GM21423 (cell line): ENCODE measurements around the gene NF1.
"Not testable (repeated sequence)": the region's sequence is repeated elsewhere in the genome, so short reads cannot be mapped to it uniquely, and the experiment has no call there.

Experiments used
- ATAC-seq: cut with Tn5 transposase; IDR thresholded peaks from one replicate; pipeline ENCODE4 v1.9.1; 2021; ENCODE audit warnings: mild to moderate bottlenecking, moderate library complexity; ENCODE audit not compliant: unreplicated experiment

Gene NF1

DNA sequence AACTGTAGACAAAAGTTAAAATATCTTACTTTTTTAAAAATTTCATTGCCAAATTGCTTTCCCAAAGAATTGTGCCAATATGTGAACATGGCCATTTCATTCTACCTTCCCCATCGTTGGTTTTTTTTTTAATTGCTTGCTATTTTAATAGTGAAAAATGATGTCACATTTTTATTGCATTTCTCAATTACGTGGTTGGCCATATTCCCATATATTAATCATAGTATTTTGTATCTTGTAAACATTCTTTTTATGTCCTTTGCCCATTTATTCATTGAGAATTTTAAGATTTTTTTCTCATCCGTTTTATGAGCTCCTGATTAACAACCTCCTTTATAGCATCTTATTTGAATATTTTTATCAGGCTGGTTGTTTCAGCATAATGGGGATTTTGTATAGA is 195.0 kb downstream of the NF1 start:
- ATAC-seq, result no peak

DNA sequence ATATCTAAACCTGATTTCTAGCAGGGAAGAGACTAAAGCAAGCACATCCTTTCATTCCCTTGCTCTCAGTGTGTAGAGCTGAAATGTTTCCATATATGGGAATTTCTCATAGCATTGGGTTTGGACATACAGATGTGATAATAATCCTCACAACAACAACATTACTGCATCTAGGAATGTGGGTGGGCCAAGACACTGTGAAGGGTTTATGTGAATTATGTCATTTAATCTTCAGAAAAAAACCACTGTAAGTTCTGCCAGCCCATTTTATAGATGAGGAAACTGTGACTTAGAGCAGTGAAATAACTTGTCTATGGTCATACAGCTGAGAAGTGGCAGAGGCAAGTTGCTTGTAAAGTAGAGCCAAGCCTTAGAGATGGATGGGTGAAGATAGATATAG is 197.0 kb downstream of the NF1 start:
- no peak for ATAC-seq

DNA sequence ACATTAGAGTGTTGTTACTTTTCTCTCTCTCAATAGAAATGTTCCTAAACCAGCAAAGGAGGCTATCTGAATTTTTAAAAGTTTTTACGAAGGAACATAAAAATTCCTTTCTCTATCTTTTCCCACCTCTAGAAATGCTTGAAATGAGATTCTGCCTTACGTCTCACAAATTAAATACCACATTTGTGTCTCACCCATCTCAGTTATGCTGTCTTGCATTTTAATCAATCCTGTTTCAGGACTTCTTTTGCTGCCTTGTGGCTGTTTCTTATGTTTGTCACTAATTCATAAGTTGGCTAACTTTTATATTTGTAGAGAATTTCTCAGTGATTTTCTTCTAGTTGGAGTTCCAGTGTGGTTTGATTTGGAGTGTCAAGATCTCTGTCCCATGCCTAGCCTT is 198.8 kb downstream of the NF1 start:
- no peak for ATAC-seq

DNA sequence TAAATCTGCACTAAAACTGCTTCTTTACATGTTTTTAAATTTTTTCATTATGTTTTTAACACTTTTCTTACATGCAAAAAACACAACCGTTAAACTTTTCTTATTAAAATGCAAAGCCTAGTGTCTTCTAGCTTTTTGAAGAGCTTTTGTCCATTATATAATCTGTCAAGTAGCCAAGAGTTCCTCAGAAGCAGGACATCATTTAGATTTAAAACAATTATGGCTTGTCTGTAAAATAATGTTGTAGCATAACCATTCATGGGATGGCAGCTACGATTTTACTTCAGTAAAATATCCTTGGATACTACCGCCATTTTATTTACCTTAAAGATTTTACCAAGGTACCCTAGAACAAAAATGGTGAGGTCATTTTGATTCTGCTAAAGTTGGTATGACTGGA is 199.5 kb downstream of the NF1 start:
- no peak for ATAC-seq

DNA sequence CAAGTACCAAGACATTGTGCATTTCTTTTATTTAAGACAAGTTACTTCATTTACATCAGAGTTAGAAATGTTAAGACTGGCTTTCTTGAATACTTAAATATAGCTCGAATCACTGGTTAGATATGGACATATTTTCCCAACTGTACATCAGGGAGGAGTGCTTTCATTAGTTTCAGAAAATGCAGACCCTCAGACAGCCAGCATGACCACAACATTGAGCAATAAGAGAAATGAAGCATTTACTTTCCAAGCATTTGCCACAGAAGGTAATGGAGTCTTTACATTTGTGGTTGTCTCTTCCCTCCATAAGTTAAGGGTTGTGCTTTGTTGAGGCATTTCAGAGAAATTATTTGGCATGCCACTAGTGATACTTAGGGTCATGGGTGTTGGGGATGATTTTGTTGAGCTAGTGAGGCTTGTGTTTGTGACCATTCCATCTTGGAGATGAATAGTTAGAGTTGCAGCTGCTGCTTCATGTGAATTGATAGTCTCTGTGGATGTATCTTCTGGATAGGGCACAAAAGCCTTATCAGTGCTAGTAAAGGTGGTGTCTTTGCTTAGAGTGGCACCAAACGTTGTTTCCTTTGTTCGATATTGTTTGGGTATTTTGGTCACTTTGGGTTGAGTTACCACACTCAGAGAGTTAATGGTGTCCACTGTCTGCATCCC is 200.2 kb downstream of the NF1 start:
- no peak for ATAC-seq

DNA sequence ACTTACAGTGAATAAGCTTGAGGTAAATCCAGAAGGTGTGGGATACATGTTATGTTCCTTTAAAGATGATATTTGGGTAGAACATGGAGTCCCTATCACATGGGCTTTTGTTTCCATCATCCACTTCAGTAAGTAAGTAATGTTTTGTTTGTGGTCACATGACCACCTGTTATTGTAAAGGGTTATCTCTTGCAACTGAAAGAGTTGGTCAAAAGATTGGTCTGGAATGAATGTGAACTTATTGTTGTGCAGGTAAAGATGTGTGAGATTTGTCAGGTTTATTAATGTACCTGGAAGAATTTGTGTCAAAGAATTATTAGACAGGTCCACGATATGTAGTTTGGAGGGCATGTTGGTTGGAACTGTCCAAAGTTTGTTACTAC is 200.7 kb downstream of the NF1 start:
- no peak for ATAC-seq

DNA sequence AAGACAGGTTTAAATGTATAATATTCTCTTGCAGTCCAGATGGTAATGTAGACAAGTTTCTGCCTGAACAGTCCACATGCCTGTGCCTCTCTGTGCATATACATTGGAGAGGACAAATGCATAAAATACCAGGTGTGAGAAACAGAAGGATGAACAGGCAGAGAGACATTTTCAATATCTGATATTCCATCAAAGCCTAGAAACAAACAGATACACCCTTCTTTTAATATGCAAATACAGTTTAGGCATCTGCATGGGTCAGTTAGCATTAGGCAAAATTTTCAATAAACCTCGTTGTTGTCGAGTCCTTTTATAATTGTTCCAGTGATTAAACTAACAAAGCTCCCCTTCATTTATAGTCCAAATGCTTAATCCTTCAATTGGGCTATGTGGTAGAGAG is 201.4 kb downstream of the NF1 start:
- no peak for ATAC-seq

DNA sequence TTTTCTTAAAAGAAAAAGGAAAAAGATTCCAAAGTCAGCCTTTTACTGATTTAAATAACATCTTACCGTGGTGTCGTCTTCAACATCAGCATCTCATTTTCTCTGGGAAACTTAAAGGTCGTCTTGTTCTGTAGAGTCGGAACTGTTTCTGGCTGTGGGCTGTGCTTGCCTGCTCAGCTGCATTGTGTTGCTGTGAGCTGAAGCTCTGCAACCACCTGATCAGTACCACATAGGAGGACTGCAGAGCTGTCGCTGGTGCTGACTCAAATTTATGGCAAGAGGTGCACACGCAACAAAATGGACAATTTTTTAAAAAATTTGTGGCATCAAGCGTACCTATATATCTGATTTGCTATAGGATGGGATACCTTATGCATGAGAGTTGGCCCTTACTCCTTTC is 202.3 kb downstream of the NF1 start, which contains the start of gene OMG:
TSS of gene OMG (minus strand) at position 150 of the 400 bp plus-strand sequence. CDS start 908 bp downstream, outside the sequence.
- no peak for ATAC-seq

DNA sequence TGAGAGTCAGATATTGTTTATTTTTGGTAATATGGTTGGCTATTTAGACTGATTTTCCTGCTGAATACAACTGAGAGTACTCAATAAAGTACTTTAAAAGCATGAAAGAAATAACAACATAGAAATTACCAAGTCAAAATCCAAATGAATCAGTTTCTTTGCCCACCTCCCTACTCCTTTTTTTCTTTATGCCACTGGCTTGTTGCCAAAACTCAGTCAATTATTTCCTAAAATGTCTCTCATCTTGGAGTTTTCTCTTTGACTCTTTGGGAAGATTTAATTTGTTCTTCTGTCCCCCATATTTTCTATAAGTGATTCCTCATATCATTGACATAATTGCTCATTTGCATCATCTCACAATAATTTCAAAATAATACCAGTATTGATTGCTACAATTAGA is 204.8 kb downstream of the NF1 start:
- no peak for ATAC-seq

DNA sequence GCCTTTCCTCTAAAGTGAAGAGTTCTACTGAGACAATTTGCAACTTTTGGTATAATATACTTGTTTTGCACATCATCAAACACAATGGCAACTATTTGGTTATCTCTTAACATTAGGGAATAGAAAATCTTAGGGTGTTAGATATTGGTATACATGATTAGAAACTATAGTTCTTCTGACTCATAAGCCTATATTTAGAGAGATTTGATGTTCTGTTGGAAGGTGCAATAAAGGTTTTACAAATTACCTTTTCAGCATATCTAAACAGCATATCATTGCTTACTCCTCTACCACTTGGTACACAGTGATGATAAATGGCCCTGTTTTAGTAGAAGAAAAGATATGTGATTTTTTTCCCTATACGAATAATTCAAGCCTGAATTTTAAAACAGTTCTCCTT is 212.9 kb downstream of the NF1 start:
- no peak for ATAC-seq

DNA sequence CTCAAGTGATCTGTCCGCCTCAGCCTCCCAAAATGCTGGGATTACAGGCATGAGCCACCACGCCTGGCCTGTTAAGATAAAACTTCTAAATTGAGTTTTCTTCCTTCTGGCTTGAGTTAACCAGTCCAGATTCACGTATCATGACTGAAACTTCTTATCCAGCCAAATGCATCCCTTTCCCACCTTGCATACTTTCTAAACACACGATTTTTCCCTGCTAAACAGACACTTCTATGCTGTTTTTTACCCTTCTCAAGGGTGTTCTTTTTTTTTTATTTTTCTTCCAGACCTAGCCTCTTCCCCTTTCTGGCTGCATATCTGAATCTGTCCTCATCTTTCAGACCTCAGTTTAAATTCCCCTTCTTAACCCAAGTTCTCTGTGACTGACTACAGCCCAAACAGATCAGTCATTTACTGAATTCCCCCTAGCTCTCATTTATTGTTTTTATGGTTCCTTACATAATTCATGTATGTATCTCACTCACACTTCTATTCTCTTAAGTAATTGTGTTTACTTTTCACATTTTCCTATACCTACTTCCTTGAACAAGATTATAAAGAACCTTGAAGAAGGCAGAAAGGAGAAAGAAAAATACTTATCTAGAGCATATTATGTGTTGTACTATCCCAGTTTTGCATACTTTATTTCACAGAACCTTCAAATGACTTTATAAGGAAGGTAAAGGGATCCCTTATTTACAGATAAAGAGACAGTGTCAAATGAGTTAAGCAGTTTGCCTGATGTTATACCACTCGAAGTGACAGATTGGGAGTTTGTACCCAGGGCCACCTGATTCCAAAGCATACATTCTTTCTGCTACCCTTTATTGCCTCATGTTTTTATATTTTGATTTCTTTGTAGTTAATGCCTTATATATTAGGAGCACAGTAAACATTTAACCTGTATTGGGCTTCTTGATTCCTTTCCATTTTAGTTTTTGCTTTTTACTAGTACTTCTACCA is 213.9 kb downstream of the NF1 start:
- ATAC-seq, result peak; percentile 36

DNA sequence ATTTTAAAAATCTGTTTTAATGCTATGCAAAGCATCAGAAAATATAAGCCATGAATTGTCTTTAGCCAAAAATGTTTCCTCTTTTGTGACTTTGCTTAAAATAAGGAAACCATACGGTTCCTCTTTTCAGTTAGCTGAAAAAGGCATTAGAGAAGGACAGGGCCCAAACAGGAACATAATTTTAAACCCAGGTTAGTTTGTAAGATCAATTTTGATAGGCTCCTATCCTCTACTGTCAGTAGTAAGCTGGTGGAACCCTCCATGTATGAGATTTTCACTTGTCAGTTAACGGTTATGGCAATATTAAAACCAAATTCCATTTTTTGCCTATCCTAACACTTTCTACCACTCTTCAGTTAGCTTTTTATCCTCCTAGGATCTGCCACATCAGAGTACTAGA is 214.8 kb downstream of the NF1 start:
- no peak for ATAC-seq

DNA sequence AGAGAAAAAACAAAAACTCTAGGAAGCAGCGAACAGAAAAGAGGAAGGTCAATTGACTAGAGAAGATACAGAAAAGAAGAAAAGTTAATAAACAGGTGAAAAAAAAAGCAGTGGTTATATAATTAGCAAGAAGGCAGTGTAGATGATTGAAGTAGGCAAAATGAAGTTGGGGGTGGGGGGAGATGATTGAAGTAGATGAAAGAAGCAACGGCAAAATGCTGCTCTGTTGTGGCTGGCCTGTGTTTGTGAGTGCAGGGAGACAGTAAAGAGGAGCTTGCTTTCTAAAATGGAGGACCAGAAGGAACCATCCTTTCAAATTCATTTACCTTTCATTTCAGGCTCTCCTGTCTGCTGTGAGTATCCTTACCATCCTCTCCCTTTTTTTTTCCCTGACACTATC is 215.5 kb downstream of the NF1 start:
- ATAC-seq, result no peak

DNA sequence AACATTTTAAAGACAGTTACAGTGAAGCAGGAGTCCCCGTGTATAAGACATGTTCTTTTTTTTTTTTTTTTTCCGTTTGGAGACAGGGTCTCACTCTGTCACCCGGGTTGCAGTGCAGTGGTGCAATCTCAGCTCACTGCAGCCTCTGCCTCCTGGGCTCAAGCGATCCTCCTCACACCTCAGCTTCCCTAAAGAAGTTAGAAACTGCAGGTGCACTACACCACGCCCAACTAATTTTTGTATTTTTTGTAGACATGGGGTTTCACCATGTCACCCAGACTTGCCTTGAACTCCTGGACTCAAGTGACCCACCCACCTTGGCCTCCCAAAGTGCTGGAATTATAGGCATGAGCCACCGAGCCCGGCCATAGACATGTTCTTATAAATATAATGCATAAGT is 216.1 kb downstream of the NF1 start:
- ATAC-seq, result no peak

DNA sequence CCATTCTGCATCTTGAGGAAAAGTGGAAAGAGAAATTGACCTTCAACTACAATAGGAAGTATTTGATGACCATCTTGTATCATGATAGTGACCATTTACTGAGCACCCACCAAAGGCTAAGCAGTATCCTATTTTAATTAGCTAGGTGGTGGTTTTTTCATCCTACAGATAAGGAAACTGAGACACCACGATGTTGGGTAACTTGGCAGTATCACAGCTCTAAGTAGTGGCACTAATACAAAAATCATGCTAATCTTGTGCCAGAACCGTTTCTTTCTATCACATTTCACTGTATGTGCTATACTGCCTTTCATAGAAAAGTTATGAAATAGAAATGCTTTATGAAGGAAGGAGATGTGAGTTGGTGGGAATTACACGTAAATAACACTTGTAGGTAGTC is 216.7 kb downstream of the NF1 start:
- ATAC-seq, result no peak

DNA sequence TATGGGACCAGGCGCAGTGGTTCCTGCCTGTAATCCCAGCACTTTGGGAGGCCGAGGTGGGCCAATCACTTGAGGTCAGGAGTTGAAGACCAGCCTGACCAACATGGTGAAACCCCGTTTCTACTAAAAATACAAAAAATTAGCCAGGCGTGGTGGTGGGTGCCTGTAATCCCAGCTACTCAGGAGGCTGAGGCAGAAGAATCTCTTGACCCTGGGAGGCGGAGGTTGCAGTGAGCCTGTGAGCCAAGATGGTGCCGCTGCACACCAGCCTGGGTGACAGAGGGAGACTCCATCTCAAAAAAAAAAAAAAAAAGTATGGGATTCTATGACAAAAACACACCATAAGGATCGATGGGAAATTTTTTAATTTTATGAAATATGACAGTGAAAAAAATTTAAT is 217.4 kb downstream of the NF1 start:
- ATAC-seq, result not testable (repeated sequence)

DNA sequence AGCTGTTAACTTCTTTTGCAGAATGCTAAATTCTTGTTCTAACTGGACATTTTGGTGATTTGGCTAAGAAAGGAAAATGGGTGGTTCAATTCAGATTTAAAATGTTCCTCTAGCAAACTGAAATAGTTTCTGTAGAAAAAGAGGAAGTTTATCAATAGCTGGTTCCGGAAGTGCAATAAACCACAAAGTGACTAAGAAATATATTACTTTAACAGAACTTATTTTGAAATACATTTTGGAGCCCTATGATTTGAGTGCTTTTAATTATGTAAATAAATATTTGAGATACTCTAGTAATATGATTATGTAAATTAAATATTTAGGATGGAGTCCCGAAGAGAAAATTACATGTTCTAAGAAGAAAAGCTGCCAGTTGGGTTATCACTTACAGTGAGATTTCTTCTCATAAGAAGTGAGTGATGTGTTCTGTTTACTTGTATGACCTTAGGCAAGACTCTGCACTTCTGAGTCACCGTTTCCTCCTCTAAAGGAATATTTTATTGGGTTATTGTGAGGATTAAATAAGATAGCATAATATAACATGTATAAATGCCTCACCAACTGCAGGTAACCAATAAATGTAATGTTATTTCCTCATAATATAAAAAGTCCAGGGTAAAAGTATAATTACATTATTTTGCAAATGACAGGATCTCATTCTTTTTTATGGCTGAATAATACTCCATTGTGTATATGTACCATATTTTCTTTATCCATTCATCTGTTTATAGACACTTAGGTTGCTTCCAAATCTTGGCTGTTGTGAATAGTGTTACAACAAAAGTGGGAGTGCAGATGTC is 219.4 kb downstream of the NF1 start, which contains the start of gene EVI2B:
TSS of gene EVI2B (minus strand) at position 73 of the 800 bp plus-strand sequence. CDS start 8,445 bp downstream, outside the sequence.
- no peak for ATAC-seq

DNA sequence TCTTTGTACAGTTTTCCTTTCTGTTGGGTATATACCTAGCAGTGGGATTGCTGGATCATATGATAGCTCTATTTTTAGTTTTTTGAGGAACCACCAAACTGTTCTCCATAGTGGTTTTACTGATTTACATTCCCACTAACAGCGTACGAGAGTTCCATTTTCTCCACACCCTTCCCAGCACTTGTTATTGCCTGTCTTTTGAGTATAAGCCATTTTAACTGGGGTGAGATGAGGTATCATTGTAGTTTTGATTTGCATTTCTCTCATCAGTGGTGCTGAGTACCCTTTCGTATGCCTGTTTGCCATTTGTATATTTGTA is 220.0 kb downstream of the NF1 start:
- ATAC-seq, result no peak

DNA sequence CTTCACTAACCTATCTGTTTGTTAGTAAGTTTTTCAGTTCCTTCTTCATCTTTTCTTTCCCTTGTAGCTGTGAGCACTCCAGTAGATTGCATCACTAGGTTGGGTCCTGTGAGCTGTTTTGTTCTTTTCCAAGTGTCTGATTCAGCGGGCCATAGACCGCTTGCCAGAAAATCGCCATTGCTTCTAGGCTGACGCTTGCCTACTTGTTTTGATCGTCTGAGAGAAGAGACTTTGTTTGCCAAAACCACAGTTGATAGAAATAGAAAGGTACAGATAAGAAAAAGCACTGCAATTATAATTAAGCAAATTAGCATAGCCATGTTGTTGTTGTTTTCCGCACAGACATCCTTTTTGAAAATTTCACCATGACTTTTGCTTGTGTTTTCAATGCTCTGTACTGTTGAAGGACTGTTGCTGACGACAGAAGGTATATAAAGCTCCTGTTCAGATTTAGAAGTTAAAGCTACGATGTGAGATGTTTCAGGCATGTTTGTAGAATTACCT is 223.6 kb downstream of the NF1 start:
- ATAC-seq, result peak; percentile 31

DNA sequence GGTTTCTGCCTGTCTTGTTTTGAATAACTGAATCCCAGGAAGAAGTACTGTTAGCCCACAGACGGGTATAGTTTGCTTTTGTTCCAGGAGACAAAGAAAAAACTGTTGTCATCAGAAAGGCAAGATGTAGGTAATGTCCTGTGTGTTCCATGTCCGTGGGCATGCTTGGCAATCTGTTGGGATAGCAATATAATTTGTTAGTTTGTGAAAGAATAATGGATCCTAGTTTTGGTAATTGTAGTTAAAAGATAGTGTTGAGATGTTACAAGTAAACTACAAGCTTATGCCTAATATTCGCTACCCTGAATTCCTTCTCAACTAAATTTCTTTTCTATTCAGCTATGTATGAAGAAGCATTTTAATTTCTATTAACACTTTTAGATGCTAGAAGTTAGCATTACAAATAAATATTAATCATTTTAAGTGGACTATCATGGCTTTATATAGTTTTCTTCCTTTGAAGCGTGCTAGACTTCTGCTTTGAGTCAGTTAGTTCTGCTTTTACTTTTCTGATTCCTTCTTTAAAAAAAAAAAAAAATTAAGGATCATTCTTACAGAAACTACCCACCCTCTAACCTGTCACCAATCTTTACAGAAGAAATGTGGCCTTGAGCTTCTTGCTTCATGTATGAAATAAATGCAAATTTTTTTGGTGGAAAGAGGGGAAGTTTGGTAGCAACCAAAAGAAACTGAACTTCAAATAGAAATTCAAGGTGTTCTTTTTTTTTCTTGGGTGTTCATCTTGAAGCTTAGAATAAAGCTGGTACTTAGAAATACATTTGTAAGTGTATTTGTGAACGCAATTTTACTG is 224.3 kb downstream of the NF1 start:
- no peak for ATAC-seq
